Measurements from ENCODE around the gene NEAT1. TPM values are rescaled to one million over a fixed set of nuclear protein-coding genes. Genes with fewer than 3 reads are reported as not detected.

NEAT1 gene
- total and polyA plus RNA-seq, 9 of the 15 experiments (the other 6 are each of a cell fraction or from before 2014, with no cell fraction given) = 20.1 to 389 (median 62.8) TPM

DNA sequence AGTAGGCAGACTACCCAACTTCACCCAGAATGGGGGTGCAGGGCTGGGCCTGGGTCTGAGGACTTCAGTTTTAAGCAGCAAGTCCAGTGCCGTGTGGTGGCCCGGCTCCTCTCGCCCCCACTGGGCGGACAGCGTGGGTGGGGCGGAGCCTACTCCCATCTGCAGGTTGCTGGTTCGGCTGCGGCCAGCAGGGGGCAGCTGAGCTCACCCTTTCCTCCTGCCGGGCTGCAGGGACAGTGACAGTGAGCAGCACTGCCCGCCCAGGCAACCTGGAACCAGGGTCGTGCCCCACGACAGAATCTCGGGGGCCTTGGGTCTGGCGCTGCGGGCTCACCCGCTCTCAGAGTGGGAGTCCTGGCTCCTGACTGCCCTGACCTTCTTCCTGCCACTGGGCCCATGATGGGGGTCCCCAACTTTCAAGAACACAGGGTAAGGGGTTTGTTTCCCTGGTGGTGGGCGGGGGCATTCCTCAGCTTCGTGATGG is 6.2 kb upstream of the NEAT1 start (continued):
- TF ChIP-seq SREBF1 (IDR thresholded peaks at IDR 0.05; ENCODE audit: borderline replicate concordance, low read depth, low read length) (no peak), XRCC5 (IDR thresholded peaks at IDR 0.05; ENCODE audit: low read depth, low read length) (peak; percentile 92), RBBP5 (IDR thresholded peaks at IDR 0.05; ENCODE audit: borderline replicate concordance, insufficient read depth, low read length, poor library complexity, severe bottlenecking) (peak; percentile 7), RREB1 (CRISPR knock-in tag; IDR thresholded peaks at IDR 0.05) (0 out of 2 replicates have a peak, but pooled peaks have one; percentile 66), HBP1 (CRISPR knock-in tag; IDR thresholded peaks at IDR 0.05) (no peak), TEAD1 (CRISPR knock-in tag; IDR thresholded peaks at IDR 0.05) (peak; percentile 44 to 48; a peak in 2 of 4 replicates), KLF13 (tag; IDR thresholded peaks at IDR 0.05; ENCODE audit: borderline replicate concordance, low read depth) (peak; percentile 17; the same call in 1 of the 2 replicates), POLR2G (IDR thresholded peaks at IDR 0.05; ENCODE audit: low read depth, low read length) (peak; percentile 78), EP300 (IDR thresholded peaks at IDR 0.05; ENCODE audit: low read length) (peak; percentile 9; the same call in 1 of the 2 replicates), ZNF384 (IDR thresholded peaks at IDR 0.05; ENCODE audit: low read depth, low read length) (peak; percentile 12; the same call in 1 of the 2 replicates), ZNF354B (CRISPR knock-in tag; IDR thresholded peaks at IDR 0.05) (no peak), JUN (IDR thresholded peaks at IDR 0.05; ENCODE audit: borderline replicate concordance, low read depth, low read length) (peak; percentile 13; the same call in 1 of the 2 replicates), JUN (CRISPR knock-in tag; IDR thresholded peaks at IDR 0.05; ENCODE audit: borderline replicate concordance) (no peak), MCM2 (IDR thresholded peaks at IDR 0.05; ENCODE audit: low read depth) (no peak), ZNF707 (CRISPR knock-in tag; conservative IDR thresholded peaks at IDR 0.05) (0 out of 2 replicates have a peak, but pooled peaks have one; percentile 37), MTF1 (CRISPR knock-in tag; IDR thresholded peaks at IDR 0.05; ENCODE audit: borderline replicate concordance) (no peak)
- TF ChIP-seq, protein P1, sequence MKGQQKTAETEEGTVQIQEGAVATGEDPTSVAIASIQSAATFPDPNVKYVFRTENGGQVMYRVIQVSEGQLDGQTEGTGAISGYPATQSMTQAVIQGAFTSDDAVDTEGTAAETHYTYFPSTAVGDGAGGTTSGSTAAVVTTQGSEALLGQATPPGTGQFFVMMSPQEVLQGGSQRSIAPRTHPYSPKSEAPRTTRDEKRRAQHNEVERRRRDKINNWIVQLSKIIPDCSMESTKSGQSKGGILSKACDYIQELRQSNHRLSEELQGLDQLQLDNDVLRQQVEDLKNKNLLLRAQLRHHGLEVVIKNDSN (CRISPR knock-in tag; IDR thresholded peaks at IDR 0.05) = peak; percentile 14; the same call in 1 of the 2 replicates
- TF ChIP-seq, protein P2, sequence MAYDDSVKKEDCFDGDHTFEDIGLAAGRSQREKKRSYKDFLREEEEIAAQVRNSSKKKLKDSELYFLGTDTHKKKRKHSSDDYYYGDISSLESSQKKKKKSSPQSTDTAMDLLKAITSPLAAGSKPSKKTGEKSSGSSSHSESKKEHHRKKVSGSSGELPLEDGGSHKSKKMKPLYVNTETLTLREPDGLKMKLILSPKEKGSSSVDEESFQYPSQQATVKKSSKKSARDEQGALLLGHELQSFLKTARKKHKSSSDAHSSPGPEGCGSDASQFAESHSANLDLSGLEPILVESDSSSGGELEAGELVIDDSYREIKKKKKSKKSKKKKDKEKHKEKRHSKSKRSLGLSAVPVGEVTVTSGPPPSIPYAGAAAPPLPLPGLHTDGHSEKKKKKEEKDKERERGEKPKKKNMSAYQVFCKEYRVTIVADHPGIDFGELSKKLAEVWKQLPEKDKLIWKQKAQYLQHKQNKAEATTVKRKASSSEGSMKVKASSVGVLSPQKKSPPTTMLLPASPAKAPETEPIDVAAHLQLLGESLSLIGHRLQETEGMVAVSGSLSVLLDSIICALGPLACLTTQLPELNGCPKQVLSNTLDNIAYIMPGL (CRISPR knock-in tag; IDR thresholded peaks at IDR 0.05) = 0 out of 2 replicates have a peak, but pooled peaks have one; percentile 53

Data from K562 (cell line).